IMR-90 (cell line): Measurements from ENCODE around the gene MAPK8IP1.

Source experiments
- CEBPB ChIP-seq: IDR thresholded peaks from 2 replicates; pipeline ENCODE4 v1.6.1; 2012; ENCODE audit warnings: low read depth, low read length, improper control_type of control experiment
- CHD1 ChIP-seq: IDR thresholded peaks from 2 replicates; pipeline ENCODE4 v1.6.1; 2012; ENCODE audit warnings: low read depth, low read length, improper control_type of control experiment
- FOS ChIP-seq: fragments of 150-350 bp; IDR thresholded peaks from 2 replicates; pipeline ENCODE4 v1.6.1; 2016; ENCODE audit warnings: low read depth, low read length
- MAFK ChIP-seq: IDR thresholded peaks from 2 replicates; pipeline ENCODE4 v1.6.1; 2012; ENCODE audit warnings: low read depth, low read length, improper control_type of control experiment
- MAZ ChIP-seq: IDR thresholded peaks from 2 replicates; pipeline ENCODE4 v1.6.1; 2012; ENCODE audit warnings: low read depth, mild to moderate bottlenecking, low read length, improper control_type of control experiment, moderate library complexity, borderline replicate concordance
- NFE2L2 ChIP-seq: fragments of 150-350 bp; IDR thresholded peaks from 2 replicates; pipeline ENCODE4 v1.6.1; 2016; ENCODE audit warnings: low read depth, mild to moderate bottlenecking, low read length
- POLR2A ChIP-seq: IDR thresholded peaks from 2 replicates; pipeline ENCODE4 v1.6.1; 2012; ENCODE audit warnings: mild to moderate bottlenecking, low read depth, low read length
- RAD21 ChIP-seq: IDR thresholded peaks from 2 replicates; pipeline ENCODE4 v1.6.1; 2012; ENCODE audit warnings: low read length, improper control_type of control experiment
- RFX5 ChIP-seq: IDR thresholded peaks from 2 replicates; pipeline ENCODE4 v1.8.0; 2012; ENCODE audit warnings: low read depth, mild to moderate bottlenecking, low read length, moderate library complexity
- SMC3 ChIP-seq: fragments of 150-350 bp; IDR thresholded peaks from 2 replicates; pipeline ENCODE4 v1.6.1; 2016; ENCODE audit warnings: low read depth, mild to moderate bottlenecking, antibody characterized with exemption, low read length, moderate library complexity
- TF ChIP-seq, protein P1 (sequence below): conservative IDR thresholded peaks from 2 replicates; pipeline ENCODE4 v1.5.1; 2012; ENCODE audit warnings: mild to moderate bottlenecking, low read depth, low read length, improper control_type of control experiment
- TF ChIP-seq, protein P2 (sequence below): fragments of 150-350 bp; IDR thresholded peaks from 2 replicates; pipeline ENCODE4 v1.6.1; 2017; ENCODE audit warnings: mild to moderate bottlenecking, antibody characterized with exemption, low read length, low read depth

DNA sequence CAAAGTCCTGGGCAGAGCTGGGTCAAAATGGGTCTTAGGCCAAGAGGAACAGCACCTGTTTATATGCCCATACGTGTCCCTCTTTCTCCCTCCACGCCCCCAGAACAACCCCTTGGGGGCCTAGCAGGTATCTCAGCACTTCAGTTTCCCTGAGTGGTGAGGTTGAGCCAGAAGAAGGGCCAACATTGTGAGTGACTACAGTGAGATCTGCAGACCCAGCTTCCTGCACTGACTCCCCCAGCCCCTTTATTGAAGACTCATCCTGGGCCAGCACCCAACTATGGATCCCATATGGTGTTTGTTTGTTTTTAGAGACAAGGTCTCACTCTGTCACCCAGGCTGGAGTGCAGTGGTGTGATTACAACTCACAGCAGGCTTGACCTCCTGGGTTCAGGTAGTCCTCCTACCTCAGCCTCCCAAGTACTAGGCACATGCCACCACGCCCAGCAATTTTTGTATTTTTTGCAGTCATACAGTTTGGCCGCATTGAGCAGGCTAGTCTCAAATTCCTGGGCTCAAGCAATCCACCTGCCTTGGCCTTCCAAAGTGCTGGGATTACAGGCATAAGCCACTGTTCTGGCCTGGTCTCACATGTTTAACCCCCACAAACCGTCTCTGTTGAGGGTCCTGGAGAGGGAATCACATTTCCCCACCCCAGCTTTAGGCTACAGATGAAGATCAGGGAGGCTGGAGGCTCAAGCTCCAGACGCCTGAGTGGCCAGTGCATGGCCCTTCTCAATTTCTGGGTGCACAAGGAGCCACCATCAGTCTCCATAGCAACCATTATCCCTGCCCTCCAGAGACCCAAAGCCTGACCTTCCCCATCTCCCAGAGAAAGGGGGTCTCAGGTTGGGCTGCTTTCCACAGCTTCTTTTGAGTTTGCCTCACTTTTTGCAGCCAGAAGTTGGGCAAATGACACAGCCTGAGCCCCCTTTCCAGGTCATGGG, 35.4 kb downstream of the MAPK8IP1 start:
- no peak for TF ChIP-seq POLR2A
- TF ChIP-seq, protein P1, sequence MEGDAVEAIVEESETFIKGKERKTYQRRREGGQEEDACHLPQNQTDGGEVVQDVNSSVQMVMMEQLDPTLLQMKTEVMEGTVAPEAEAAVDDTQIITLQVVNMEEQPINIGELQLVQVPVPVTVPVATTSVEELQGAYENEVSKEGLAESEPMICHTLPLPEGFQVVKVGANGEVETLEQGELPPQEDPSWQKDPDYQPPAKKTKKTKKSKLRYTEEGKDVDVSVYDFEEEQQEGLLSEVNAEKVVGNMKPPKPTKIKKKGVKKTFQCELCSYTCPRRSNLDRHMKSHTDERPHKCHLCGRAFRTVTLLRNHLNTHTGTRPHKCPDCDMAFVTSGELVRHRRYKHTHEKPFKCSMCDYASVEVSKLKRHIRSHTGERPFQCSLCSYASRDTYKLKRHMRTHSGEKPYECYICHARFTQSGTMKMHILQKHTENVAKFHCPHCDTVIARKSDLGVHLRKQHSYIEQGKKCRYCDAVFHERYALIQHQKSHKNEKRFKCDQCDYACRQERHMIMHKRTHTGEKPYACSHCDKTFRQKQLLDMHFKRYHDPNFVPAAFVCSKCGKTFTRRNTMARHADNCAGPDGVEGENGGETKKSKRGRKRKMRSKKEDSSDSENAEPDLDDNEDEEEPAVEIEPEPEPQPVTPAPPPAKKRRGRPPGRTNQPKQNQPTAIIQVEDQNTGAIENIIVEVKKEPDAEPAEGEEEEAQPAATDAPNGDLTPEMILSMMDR = no peak
- TF ChIP-seq SMC3 = no peak
- TF ChIP-seq CEBPB = no peak
- TF ChIP-seq RFX5 = no peak
- TF ChIP-seq, protein P2, sequence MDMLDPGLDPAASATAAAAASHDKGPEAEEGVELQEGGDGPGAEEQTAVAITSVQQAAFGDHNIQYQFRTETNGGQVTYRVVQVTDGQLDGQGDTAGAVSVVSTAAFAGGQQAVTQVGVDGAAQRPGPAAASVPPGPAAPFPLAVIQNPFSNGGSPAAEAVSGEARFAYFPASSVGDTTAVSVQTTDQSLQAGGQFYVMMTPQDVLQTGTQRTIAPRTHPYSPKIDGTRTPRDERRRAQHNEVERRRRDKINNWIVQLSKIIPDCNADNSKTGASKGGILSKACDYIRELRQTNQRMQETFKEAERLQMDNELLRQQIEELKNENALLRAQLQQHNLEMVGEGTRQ = no peak
- TF ChIP-seq MAFK = no peak
- no peak for TF ChIP-seq MAZ
- no peak for TF ChIP-seq RAD21
- TF ChIP-seq FOS = no peak
- TF ChIP-seq CHD1 = no peak
- TF ChIP-seq NFE2L2 = no peak
